NCI-H526 (cell line): ENCODE measurements around the gene GABRG3.

Experiments
- DNase-seq, 2 experiments: peaks; one replicate each; lab custom pipeline; 2025; lab: John Stamatoyannopoulos, UW

The GABRG3 gene

DNA sequence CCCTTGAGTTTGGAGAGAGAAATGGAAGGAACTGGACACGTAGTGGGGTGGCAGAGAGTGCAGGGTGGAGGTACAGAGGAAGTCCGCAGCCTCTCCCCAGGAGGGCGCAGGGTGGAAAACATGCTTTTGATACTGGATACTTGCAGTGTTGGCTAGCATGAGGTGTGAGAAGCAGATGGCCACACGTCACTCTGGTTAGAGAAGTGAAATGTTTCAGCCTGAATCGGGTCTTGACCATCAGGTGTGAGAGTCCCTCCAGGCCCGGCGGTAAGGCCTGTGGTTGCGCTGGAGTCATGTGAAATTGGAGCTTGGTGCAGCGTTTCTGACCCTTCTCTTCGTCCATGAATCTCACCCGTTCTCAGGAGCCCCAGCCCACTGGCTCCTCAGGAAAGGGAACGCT, 93.1 kb downstream of the GABRG3 start:
- no peak for DNase-seq

DNA sequence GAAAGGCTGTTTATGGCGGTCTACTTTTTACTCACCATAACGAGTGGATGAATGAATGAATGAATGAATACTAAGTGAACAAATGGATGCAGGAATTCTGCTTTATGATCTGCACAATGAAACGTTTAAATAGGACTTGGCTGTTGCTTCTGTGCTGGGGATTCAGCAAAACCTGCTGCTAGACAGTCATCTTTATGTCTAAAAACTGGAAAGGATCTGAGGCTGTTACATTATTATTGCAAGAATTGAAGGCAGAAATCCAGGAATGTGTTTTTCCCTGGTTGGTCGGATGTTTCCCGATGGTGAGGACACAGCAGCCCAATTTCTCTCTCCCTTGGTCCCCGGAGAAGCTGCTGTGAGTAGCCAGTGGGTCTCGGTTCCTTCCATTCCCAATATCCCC, 94.2 kb downstream of the GABRG3 start:
- no peak for DNase-seq

DNA sequence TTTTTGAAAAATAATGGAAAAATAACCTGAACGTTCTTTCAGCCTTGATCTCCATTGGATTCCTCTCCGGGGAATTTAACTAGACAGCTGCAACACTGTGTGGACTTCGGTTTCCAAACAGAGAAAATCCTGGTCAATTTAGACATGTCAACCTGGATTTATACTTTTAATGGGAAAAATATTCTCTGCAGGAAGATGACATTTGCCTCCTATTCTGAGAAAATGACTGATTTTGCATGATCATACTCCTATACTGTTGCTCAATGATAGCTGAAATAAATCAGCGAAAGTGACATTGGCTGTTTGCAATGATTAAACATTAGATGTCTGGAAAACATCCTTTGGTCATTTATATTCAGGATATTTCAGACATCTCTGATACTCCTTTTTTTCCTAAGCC, 94.8 kb downstream of the GABRG3 start:
- DNase-seq: no peak

DNA sequence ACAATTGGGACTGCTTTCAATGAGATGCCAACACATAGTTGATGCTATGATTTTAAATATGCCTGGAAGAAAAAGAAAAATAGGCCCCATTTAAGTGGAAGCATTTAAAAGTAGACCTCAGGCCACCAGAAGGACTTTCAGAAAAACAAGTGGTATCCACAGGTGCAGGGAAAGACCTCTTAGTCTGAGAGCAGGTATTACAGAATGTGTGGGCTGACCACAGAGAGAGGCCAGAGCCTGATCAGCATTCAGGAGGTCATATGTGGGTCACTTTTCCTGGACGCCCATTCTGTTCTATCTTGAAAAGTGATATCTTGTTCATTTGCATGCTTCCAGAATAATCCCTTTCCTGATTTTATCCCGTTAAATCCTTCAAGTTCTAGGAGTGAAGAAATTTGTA, 95.5 kb downstream of the GABRG3 start:
- no peak for DNase-seq

DNA sequence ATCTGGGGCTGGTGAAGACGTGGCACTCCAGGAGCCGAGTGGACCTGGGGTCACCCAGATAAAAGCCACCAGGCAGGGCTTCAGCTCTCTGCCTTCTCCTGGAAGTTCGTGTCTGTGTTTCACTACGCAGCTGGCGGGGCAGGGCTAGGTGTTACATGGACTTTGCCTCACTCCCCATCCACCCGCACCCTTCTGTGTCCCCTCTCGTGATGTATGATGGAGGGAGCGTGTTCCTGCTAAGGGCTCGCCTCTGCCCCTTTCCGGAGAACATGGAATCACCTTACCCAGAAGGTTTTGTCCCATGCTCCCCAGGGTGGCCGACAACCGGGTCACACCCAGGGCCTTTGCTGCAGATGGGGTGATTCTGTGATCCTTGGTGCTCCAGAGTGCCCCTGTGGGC, 96.2 kb downstream of the GABRG3 start:
- DNase-seq: no peak

DNA sequence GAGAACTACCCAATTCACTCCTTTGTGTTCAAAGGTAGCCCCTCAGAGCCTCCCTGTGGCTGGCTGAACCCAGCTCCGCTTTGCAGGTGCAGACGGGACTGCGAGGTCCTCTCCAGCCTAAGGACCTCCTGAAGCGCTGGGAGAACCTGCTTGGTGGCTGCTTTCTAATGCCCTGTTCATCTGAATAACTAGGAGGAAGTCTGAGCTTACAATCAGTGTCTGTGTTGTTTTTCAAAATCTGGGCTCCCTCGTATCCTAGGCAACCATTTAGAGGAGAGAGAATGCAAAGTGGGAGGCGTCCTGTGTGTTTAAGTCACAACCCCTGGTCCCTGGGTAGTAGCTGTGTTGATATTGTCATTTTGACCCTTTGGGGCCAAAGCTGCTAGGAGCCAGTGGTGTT, 99.9 kb downstream of the GABRG3 start:
- no peak for DNase-seq

DNA sequence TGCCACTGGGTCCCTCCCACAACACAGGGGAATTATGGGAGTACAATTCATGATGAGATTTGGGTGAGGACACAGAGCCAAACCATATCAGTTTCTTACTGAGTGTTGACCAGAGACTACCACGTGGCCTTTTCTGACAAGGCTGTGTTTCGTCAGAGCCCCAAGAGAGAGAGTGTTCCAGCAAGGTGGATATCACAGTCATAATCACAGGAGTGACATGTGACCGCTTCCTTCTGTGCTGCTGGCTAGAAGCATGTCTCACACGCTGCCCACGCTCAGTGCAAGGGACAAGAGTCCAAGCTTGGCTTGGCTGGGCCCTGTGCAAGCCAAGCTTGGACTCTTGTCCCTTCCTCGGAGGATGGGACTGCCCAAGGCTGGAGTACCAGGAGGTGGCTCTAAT, 103.2 kb downstream of the GABRG3 start:
- no peak for DNase-seq

DNA sequence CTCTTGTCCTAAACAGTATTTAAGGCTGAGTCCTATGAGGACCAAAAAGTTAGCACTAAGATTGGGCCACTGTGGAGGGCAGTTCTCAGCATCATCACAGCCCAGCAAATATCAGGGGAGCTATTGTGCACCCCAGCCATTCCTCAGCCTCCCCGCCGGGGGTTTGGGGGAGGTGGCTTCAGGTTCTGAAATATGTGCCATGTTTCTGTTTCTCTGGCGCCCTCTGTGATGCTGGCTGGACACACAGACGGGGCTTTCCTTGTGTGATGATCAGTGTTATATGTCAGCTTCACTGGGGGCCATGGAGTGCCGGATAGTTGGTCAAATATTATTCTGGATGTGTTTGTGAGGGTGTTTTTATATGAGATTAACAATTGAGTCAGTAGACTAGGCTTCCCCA, 106.8 kb downstream of the GABRG3 start:
- DNase-seq: no peak

DNA sequence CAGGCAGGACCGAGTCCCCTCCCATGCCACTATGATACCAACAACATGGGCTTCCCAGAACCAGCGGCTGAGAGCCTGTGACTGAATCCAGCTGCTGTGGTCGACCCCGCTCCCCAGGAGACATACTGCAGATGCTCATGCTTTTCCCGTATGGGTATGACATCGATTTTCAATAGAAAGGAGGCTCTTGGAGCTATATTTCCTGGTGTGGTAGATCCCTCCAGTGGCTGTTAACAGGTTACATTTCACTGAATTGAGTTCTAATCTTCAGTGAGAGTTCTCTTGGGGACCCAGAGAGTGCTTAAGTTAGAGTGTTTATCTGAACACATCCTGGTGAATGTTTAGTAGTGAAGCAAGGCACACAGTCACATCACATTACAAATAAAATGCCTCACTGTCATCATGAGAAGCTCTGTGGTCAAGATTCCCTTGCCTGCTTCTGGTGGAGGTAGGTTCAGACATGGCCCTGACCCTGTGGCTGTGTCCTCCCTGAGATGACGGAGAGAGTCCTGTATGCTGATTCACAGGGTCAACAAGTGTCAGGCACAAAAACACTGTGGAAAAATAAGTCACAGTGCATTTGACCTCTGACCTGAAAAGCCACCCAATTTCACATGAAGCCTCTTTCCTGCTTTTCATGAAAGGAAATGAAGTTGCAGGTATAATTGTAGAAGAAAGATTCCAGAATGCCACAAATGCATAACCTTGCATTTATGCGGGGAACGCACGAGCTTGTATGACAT, 110.9 kb downstream of the GABRG3 start:
- no peak for DNase-seq

DNA sequence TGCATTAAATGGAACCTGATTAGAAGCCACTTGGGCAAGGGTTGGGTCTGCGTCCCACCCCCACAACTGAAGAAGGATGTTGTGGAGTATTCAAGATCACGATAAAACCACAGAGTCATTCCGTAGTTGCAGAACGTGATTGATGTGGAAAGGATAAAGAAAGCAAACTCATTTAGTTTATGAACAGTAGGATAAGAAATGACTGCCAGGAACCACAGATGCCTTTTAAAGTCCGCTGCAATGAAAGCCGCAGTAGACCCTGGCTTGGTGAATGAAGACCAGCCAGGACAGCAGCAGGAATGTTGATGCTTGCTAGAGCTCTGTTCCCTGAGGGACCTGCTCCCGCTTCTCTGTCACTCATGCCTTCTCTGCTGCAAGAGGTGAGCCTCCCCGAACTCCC, 111.5 kb downstream of the GABRG3 start:
- DNase-seq: no peak

DNA sequence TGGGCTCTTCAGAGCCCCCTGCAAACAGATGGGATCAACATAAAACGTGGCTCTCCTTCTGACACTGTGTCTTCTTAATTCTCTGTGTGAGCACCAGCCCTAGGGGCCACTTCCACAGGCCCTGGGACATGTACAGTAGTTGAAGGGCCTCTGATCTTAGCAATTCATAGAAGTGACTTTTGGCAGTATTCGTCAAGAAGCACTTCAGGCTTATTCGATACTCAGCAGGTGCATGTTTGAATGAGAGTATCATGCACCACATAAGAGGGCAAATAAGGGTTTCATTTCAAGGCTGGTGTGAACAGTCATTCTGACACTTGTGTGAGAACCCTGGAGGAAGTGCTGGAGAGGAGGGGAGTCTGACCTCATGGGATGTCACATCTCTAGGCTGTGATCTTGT, 113.9 kb downstream of the GABRG3 start:
- DNase-seq: no peak

DNA sequence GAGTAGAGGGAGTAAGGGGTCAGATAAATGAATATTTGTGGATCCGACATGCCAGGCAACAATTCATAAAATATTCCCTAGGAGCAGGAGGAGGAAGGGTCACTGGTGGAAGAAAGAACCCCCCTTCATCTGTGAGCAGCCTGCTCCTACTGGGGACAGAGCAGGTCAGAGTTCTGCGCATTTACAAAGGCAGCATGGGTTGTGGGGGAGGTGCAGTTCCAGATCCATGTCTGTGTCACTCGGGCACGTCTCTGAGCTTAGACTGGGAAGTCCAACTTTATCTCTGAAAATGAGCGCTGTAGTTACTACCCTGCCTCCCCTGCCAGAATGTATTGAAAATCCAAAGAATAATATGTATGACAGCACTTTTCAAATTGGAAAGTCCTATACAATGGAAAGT, 115.2 kb downstream of the GABRG3 start:
- no peak for DNase-seq

DNA sequence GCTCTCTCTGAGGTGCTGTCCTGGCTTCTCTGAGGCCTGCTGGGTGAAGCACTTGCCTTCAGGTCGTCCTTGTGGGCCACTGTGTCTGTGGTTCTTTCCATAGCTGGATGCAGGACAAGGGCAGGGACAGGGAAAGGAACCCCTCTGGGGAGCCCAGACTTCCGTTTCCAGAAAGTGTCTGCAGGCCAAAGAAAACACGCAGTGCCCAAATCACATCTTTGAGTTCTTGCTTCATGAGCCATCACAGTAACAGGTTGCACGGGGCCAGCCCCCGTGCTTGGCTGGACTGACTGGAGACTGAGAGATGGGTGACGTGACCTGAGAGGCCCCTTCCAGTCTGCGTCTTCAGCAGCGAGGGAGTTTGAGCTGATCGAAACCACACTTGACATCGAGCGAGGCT, 115.8 kb downstream of the GABRG3 start:
- no peak for DNase-seq

DNA sequence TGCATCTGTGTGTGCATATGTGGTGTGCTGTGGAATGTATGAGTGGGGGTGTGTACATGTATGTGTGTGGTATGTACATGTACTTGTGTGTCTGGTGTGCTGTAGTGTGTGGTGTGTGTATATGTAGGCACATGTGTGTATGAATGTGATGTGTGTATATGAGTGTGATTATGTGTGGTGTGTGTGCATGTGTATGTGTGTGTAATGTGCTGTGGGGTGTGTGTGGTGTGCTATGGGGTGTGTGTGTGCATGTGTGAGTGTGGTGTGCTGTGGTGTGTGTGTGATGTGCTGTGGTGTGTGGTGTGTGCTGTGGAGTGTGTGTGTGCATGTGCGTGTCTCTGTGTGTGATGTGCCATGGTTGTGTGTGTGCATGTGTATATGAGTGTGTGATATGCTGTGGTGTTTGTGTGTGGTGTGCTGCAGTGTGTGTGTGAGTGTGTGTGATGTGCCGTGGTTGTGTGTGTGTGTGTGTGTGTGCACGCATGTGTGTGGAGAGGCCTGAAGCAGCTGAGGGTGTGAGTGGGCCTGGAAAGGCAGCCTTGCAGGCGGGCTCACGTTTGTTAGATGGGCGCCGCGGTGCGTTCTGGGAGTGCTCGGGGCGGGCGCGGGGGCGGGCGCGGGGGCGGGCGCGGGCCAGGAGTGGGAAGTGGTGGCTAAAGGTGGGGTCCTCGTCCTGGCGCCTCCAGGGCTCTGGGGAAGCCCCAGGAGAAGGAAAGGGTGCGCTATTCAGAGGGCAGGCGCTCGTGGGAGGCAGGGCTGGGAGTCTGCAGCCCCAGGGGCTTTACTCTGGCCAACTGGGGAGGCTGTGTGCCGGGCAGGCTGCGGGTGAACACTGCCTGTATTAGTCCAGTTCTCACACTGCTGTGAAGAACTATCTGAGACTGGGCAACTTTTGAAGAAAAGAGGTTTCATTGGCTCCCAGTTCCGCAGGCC, 116.9 kb downstream of the GABRG3 start:
- DNase-seq: no peak

DNA sequence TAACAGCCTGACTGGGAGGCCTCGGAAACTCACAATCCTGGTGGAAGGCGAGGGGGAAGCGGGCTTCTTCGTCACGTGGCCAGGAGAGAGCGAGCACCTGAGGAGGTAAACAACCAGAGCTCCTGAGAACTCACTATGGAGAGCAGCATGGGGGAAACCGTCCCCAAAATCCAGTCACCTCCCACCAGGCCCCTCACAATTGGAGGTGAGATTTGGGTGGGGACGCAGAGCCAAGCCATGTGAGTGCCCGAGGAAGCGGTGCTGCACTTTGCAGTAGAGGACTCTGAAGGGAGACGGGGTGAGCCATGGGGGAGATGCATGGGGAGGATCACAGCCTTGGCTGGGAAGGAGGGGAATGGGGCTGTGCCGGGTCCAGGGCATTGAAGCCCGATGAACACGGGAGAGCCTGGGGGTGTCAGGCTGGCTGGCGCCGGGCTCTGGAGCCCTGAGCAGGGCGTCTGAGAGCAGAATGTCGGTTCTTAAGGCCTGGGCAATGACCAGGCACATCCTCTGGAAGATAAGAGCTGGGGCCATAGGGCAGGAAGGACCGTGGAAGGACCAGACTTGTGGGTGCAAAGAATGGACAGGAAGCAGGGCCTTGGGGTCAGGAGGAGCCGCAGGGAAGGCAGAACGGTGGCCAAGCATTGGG, 117.7 kb downstream of the GABRG3 start:
- no peak for DNase-seq

DNA sequence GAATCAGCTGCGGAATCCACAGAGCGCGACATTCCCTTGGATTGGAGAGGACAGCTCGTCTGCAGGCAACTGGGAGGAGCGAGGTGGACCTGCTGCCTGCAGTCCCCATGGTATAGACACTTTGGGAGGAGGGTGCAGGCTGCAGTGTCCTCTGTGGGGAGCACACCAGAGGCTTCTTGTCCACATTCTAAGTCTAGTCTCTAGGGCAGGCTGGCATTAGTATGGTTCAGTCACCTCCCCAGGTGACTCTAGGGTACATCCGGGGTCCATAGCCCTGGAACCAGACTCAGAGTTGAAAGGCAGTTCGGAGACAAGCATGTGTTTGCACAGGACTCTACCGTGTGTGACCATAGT, 118.2 kb downstream of the GABRG3 start:
- no peak for DNase-seq

DNA sequence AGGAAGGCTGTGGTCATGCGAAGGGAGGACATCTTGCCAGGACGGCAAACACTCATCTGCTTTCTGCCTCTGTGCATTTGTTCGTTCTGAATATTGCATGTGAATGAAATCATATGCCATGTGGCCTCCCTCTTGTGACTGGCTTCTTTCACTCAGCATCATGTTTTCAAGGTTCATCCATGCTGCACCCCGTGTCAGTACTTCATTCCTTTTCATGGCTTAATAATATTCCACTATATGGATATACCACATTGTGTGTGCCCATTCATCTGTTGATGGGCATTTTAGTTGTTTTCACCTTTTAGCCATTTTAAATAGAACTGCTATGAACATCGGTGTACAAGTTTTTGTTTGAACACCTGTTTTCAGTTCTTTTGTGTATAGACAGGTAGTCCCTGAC, 118.7 kb downstream of the GABRG3 start:
- DNase-seq: no peak

DNA sequence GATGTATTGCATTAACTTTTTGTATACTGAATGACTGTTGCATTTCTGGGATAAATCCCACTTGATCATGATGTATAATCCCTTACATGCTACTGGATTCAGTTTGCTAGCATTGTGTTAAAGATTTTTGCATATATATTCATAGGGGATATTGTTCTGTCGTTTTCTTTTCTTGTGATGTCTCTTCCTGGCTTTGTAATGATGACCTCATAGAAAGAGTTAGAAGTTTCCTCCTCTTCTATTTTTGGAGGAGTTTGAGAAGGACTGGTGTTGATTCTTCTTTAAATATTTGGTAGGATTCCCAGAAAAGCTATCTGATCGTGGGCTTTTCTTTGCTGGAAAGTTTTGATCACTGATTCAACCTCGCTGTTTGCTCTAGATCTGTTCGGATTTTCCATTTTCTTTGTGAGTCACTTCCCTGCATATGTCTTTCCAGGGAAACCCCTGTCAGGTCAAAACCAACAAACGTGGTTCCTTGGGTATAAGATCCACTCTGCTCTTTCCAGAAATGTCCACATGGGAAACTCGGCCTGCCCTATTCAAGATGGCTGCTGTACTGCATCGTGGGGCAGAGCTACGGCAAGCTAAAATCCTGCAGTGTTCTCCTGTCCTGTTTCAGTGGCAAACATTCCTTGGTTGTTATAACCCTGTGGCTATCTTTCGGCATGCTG, 120.4 kb downstream of the GABRG3 start:
- no peak for DNase-seq

DNA sequence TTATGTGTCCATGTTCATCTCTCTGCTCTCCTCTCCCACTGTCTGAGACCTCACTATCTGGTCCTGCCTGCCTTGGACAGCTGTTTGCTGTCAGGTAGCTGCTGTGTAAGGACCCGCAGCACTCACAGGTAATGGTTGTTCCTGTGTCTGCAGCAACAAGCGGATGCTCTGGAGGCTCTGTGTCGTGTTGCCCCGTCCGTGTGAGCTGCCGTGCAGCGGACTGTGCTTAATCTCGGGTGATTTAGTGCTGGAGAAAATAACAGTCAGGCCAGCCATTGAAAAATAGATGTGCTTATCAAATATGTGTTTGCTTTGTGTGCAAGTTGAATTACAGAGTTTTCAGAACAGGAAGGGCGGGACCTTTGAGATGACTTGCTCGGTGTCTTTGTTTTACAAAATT, 121.4 kb downstream of the GABRG3 start:
- DNase-seq: no peak

DNA sequence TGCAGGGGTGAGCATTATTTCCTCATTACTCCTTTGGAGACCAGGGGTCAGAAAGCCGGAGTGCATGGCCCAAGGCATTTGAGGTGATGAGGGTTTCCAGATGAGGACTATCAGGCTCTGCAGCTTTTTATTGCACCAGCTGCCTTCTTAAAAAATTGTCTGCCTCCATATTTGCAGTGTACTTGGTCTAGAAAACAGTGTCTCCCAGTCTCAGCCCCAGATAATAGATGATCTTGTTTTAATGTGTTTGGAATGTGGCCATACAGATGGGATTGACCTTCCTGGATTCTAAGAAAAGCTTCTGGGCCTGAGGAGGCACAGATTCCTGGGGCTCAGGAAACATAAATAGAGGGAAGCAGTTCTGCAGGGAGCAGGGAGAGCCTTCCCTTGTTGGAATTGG, 123.3 kb downstream of the GABRG3 start:
- DNase-seq: no peak

DNA sequence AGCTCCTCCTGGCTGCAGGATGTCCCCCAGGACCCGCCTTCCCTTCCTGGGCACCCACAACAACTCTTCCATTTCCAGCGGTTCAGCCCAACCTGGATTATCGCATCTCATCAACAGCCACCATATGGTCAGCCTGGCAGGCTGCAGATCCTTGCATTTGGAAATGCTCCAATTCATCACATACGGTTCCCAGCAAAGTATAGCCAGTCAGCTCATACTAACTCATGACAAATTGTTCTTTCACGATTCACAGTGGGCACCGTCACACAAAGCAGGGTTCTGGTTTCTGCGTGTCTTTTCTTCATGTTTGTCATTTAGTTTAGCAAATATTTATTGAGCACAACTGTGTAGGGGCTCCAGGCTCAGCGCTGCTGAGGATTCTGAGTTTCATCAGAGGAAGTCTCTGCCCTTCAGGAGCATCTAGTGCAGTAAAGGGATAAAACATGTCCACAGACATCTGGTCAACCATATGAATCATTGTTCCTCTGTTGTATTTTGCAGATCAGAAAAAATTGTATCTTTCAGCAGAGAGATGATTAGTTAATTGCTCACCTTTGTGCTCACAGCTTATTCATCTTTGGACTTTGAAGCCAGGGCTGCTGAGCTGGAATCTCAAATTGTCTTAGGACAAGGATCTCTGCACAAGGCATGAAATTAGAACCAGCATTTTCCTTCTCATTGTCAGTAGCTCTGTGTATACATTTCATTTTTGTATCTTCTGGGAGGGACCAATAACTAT, 125.1 kb downstream of the GABRG3 start:
- no peak for DNase-seq

DNA sequence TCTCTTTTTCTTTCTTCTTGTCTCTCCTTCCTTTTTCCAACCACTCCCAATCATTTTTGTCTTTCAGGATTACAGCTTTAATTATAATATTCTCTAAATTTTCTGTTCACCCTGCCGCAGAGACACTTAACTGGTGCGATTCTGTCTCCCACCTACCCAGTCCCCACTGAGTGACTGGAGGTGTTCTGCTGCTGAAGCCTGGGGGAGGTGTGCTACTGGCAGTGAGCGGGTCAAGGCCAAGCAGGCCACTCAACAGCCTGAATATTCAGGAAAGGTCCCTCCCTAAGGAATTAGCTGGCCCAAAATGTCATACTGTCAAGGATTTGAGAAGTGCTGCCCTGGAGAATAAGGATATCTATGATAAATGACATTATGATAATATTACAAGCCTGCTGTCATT, 126.5 kb downstream of the GABRG3 start:
- no peak for DNase-seq
